ENCODE results near the gene BLTP1. TPM values are rescaled to one million over a fixed set of nuclear protein-coding genes. Genes with fewer than 3 reads are reported as not detected.
A peak's percentile ranks its signal among the peaks of the same experiment; 100 is the strongest.

BLTP1 gene
- total and polyA plus RNA-seq, 2 of the 13 experiments (the other 11 are each of a cell fraction or from before 2014, with no cell fraction given): 27.7 to 33.1 TPM

DNA sequence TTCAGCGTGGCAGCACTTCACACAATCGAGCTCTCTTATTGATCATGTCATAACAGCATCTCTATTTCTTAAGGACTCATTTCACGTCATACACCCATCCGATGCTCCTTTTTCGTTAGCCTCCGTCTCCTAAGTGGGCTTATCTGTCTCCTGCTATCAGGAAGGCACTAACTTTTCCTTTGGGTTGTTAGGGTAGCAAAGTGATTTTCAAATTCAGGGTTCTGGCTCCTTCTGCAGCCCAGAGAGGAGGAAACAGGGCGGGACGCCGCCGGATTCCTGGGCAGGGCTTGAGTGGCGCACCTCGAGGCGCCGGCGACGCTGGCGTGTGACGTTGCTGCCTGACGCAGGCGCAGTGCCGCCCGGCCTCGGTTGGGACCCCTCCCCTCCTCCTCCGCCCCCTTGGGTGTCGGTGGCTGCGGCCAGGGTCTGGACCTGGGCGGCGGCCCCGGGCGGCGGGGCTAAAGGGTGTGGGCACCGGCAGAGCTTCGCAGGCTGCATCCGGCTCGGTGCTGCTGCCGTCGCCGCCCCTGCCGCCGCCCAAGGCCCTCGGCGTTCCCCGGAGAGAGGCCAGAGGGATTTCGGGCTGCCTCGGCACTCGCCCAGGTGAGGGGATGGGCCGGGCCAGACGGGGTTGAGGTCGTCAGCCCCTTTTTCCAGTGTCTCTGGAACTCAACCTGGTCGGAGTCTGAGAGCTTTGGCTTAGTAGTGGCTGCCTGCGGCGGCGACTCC lies at the start of gene BLTP1 (continued):
- TF ChIP-seq SOX13 (IDR thresholded peaks at IDR 0.05): no peak
- TF ChIP-seq SOX13 (CRISPR knock-in tag; conservative IDR thresholded peaks at IDR 0.05 in 1 of 2, IDR thresholded peaks at IDR 0.05 in 1 of 2): 0 out of 4 replicates have a peak, but pooled peaks of 1 of the 2 experiments have one; percentile 30
- TF ChIP-seq, protein P1, sequence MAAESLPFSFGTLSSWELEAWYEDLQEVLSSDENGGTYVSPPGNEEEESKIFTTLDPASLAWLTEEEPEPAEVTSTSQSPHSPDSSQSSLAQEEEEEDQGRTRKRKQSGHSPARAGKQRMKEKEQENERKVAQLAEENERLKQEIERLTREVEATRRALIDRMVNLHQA (CRISPR knock-in tag; IDR thresholded peaks at IDR 0.05): no peak
- no peak for TF ChIP-seq SRSF9 (IDR thresholded peaks at IDR 0.05; ENCODE audit: borderline replicate concordance, insufficient read depth, low read depth, low read length, poor library complexity, severe bottlenecking)
- TF ChIP-seq, protein P2, sequence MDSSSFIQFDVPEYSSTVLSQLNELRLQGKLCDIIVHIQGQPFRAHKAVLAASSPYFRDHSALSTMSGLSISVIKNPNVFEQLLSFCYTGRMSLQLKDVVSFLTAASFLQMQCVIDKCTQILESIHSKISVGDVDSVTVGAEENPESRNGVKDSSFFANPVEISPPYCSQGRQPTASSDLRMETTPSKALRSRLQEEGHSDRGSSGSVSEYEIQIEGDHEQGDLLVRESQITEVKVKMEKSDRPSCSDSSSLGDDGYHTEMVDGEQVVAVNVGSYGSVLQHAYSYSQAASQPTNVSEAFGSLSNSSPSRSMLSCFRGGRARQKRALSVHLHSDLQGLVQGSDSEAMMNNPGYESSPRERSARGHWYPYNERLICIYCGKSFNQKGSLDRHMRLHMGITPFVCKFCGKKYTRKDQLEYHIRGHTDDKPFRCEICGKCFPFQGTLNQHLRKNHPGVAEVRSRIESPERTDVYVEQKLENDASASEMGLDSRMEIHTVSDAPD (CRISPR knock-in tag; IDR thresholded peaks at IDR 0.05): no peak
- peak; percentile 70; the same call in 1 of the 2 replicates for TF ChIP-seq SALL1 (CRISPR knock-in tag; IDR thresholded peaks at IDR 0.05)
- TF ChIP-seq, protein P3, sequence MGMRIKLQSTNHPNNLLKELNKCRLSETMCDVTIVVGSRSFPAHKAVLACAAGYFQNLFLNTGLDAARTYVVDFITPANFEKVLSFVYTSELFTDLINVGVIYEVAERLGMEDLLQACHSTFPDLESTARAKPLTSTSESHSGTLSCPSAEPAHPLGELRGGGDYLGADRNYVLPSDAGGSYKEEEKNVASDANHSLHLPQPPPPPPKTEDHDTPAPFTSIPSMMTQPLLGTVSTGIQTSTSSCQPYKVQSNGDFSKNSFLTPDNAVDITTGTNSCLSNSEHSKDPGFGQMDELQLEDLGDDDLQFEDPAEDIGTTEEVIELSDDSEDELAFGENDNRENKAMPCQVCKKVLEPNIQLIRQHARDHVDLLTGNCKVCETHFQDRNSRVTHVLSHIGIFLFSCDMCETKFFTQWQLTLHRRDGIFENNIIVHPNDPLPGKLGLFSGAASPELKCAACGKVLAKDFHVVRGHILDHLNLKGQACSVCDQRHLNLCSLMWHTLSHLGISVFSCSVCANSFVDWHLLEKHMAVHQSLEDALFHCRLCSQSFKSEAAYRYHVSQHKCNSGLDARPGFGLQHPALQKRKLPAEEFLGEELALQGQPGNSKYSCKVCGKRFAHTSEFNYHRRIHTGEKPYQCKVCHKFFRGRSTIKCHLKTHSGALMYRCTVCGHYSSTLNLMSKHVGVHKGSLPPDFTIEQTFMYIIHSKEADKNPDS (CRISPR knock-in tag; IDR thresholded peaks at IDR 0.05): 0 out of 2 replicates have a peak, but pooled peaks have one; percentile 67
- TF ChIP-seq SPEN (CRISPR knock-in tag; IDR thresholded peaks at IDR 0.05; ENCODE audit: low read depth): peak; percentile 87
- no peak for TF ChIP-seq ZNF256 (CRISPR knock-in tag; conservative IDR thresholded peaks at IDR 0.05)
- peak; percentile 79; the same call in 1 of the 2 replicates for TF ChIP-seq ZNF333 (CRISPR knock-in tag; IDR thresholded peaks at IDR 0.05; ENCODE audit: borderline replicate concordance)
- TF ChIP-seq NFATC3 (CRISPR knock-in tag; IDR thresholded peaks at IDR 0.05): no peak
- TF ChIP-seq, protein P4, sequence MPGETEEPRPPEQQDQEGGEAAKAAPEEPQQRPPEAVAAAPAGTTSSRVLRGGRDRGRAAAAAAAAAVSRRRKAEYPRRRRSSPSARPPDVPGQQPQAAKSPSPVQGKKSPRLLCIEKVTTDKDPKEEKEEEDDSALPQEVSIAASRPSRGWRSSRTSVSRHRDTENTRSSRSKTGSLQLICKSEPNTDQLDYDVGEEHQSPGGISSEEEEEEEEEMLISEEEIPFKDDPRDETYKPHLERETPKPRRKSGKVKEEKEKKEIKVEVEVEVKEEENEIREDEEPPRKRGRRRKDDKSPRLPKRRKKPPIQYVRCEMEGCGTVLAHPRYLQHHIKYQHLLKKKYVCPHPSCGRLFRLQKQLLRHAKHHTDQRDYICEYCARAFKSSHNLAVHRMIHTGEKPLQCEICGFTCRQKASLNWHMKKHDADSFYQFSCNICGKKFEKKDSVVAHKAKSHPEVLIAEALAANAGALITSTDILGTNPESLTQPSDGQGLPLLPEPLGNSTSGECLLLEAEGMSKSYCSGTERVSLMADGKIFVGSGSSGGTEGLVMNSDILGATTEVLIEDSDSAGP (CRISPR knock-in tag; IDR thresholded peaks at IDR 0.05; ENCODE audit: borderline replicate concordance): peak; percentile 86; the same call in 1 of the 2 replicates
- no peak; the same call in 1 of the 2 replicates for TF ChIP-seq ZBTB7B (CRISPR knock-in tag; IDR thresholded peaks at IDR 0.05)
- TF ChIP-seq, protein P5, sequence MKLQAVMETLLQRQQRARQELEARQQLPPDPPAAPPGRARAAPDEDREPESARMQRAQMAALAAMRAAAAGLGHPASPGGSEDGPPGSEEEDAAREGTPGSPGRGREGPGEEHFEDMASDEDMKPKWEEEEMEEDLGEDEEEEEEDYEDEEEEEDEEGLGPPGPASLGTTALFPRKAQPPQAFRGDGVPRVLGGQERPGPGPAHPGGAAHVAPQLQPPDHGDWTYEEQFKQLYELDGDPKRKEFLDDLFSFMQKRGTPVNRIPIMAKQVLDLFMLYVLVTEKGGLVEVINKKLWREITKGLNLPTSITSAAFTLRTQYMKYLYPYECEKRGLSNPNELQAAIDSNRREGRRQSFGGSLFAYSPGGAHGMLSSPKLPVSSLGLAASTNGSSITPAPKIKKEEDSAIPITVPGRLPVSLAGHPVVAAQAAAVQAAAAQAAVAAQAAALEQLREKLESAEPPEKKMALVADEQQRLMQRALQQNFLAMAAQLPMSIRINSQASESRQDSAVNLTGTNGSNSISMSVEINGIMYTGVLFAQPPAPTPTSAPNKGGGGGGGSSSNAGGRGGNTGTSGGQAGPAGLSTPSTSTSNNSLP (IDR thresholded peaks at IDR 0.05; ENCODE audit: low read depth, low read length): no peak
- TF ChIP-seq ZMAT3 (CRISPR knock-in tag; conservative IDR thresholded peaks at IDR 0.05): peak; percentile 55; the same call in 1 of the 2 replicates
- TF ChIP-seq, protein P6, sequence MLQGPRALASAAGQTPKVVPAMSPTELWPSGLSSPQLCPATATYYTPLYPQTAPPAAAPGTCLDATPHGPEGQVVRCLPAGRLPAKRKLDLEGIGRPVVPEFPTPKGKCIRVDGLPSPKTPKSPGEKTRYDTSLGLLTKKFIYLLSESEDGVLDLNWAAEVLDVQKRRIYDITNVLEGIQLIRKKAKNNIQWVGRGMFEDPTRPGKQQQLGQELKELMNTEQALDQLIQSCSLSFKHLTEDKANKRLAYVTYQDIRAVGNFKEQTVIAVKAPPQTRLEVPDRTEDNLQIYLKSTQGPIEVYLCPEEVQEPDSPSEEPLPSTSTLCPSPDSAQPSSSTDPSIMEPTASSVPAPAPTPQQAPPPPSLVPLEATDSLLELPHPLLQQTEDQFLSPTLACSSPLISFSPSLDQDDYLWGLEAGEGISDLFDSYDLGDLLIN (CRISPR knock-in tag; IDR thresholded peaks at IDR 0.05; ENCODE audit: borderline replicate concordance): no peak
- no peak for TF ChIP-seq RAD51 (IDR thresholded peaks at IDR 0.05; ENCODE audit: borderline replicate concordance)
- TF ChIP-seq AGO2 (optimal IDR thresholded peaks at IDR 0.05; ENCODE audit: low read depth, low read length): peak; percentile 38
- no peak for TF ChIP-seq SMAD3 (CRISPR knock-in tag; IDR thresholded peaks at IDR 0.05)
- no peak for TF ChIP-seq ZFYVE20 (CRISPR knock-in tag; IDR thresholded peaks at IDR 0.05; ENCODE audit: borderline replicate concordance, low read depth)

All from HepG2 (cell line).